GM18951 (cell line): ENCODE data around the gene RAPGEF6.
"Not testable (repeated sequence)": the region's sequence is repeated elsewhere in the genome, so short reads cannot be mapped to it uniquely, and the experiment has no call there.

Experiments
- POLR2A ChIP-seq: IDR thresholded peaks from 4 replicates; pipeline ENCODE4 v1.6.1; 2011; ENCODE audit warnings: mild to moderate bottlenecking; ENCODE audit not compliant: insufficient read length, insufficient read depth; ENCODE audit errors: extremely low read depth
- in situ Hi-C: fragments of 300-500 bp; cut with MboI; formaldehyde crosslinking; loops from one replicate; pipeline ENCODE4 v1.12.0; 2022; ENCODE audit warnings: low sequenced_read_pairs, mixed read lengths, inconsistent platforms; ENCODE audit not compliant: unreplicated experiment

Gene RAPGEF6

DNA sequence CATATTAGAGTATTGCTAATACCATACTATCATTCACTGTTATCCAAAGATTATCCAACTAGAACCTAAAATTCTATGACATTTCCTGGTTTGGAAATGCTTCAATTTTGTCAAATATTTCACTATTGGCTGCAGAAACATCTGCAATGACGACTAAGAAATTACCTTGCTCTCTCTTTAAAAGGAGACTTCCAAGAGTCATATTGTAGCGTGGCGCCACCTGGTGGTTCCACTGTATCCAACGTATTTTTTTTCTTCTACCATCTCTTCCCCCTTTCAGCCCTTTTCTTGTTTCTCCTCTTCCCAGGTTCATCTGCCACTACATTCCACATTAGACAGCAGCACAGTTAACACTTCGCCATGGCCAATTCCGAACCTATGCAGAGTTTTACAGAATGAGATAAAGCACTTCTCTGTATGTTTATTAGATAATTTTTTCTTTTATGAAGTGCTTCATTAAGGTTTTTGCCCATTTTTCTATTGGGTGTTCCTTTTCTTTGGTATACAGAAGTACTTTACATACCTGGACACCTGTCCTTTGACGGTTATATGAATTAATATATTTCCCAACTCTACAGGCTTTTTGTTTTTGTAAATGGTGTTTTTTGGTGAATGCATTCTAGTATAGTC lies 217.7 kb downstream of the RAPGEF6 start:
- in situ Hi-C loops = loop anchor here (25.0 kb wide), 1 partner anchor 555 kb away; no protein-coding TSS in a partner anchor
- no peak for TF ChIP-seq POLR2A

DNA sequence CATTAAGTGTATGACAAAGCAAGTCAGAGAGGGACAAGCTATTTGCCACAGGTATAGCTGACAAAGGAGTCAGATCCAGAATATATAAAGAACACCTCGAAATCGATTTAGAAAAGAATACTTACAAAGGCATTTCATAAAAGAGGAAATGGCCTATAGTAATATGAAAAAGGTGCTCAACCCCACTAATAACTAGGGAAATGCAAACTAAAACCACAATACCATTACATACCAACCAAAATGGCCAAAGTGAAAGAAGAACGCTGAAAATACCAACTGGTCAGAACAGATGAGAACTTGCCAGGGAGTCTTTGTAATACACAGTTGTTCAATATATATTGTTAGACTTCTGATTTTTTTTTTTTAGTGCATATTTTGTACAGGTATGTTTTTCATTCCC lies 218.3 kb downstream of the RAPGEF6 start:
- in situ Hi-C loops = loop anchor here (25.0 kb wide), 1 partner anchor 554 kb away; no protein-coding TSS in a partner anchor
- TF ChIP-seq POLR2A = no peak

GRCh38 chr5:131413605-131414559 lies 221.1 kb downstream of the RAPGEF6 start:
- in situ Hi-C loops = loop anchor here (25.0 kb wide), 1 partner anchor 552 kb away; no protein-coding TSS in a partner anchor
- no peak for TF ChIP-seq POLR2A

DNA sequence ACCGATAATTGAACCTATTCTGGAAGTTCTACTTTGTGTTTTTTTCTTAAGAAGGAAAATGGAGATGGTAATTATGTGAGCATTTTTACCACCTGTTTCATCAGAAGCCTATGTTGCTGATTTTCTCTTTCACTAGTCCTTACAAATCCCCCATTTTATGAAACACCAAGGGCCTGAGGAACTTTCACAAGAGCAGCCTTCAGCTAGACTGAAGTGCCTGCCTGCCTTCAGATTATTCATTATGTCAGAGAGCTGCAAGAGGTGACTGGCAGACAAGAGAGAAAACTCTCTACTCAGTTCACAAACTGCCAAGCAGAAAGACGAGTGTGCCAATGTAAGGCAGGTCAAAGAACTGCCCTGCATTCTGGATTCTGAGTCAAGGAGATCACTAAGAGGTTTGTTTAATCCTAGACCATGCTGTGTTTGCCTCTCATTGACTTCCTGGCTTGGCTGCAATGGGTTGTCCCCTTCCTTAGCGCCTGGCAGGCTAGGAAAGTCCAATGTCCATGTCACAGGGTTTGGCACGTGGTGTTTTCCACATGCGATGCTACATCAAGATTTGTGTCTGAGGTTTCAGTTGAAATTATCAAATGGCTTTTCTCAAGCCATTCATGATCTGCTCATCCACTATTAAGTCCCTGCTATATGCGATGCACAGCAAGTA lies 227.9 kb downstream of the RAPGEF6 start:
- TF ChIP-seq POLR2A = no peak
- in situ Hi-C loops = loop anchor here (25.0 kb wide), 1 partner anchor 545 kb away; no protein-coding TSS in a partner anchor

GRCh38 chr5:131406076-131406475 lies 229.0 kb downstream of the RAPGEF6 start:
- no peak for TF ChIP-seq POLR2A
- in situ Hi-C loops = loop anchor here (25.0 kb wide), 1 partner anchor 544 kb away; no protein-coding TSS in a partner anchor

DNA sequence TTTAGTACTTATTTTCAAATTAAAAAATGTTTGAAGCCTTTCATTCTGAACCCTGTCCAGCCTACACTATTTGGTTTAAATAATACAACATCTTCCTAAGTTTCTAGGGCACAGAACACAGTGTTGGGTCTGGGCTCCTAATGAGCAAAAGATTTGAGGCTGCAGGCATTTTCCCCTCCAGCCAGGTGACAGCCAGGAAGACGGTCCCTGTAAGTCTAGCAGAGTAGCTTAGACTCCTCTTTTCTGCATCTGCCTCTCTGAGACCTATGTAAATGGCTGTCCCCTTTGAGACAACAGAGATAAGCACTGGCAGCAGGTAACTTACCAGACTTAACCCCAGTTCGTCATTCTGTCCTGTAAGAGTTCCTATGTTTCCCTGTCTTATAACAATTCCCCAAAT lies 229.4 kb downstream of the RAPGEF6 start:
- in situ Hi-C loops = loop anchor here (25.0 kb wide), 1 partner anchor 543 kb away; no protein-coding TSS in a partner anchor
- no peak for TF ChIP-seq POLR2A

DNA sequence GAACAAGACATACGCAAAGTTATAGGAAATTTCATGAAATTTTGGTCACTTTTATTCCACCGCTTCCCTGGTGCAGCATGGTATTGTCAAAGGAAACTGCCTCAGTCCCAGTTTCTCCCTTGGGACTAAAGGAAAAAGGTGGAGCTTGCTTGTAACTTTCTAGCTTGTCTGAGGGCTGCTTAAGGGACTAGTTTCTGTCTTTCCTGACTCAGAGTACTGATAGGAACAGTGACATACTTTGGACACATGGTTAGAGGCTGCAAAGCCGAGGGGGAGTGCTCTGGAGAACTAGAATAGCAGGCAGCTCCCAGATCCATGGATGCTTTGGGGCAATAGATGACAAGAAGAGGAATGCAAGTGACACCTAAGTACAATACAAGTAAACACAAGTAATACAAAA lies 234.4 kb downstream of the RAPGEF6 start:
- in situ Hi-C loops = loop anchor here (25.0 kb wide), 1 partner anchor 538 kb away; no protein-coding TSS in a partner anchor
- no peak for TF ChIP-seq POLR2A

DNA sequence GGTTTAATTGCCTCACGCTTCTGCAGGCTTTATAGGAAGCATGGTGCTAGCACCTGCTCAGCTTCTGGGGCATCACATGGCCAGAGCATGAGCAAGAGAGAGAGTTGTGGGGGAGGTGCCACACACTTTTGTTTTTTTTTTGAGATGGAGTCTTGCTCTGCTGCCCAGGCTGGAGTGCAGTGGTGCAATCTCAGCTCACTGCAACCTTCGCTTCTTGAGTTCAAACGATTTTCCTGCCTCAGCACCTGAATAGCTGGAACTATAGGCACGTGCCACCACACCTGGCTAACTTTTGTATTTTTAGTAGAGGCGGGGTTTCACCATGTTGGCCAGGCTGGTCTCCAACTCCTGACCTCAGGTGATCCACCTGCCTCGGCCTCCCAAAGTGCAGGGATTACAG lies 236.0 kb downstream of the RAPGEF6 start:
- in situ Hi-C loops = not testable (repeated sequence)

DNA sequence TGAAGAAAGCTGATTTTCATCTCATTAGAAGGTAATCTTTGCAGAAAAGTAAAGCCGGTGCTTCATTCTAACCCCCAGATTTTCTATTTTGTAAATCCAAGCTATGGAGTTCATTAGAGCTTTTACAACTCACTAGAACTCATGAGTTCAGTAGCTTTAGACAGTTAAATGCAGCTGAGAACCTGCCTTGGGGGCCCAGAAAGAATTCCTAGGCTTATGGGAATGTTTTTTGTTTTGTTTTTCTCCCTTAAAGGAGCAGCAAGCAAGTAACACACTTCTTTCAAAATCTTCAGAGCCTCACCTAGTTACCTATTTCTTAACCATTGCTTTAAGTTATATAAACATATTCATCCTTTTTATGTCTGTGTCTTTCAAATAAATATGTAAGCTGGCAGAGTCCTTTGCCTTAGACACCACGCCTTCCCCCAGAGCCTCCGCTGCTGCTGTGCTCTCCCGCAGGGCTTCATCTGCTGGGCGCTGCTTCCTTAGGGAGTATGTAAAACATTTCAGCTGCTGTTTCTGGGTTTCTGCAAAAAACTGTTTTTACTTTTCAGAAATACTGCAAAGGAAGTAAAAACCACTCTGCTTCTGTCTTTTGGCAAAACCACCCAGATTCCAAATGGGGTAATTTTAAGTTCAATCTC lies 238.3 kb downstream of the RAPGEF6 start:
- in situ Hi-C loops = no loop called here
- TF ChIP-seq POLR2A = no peak

DNA sequence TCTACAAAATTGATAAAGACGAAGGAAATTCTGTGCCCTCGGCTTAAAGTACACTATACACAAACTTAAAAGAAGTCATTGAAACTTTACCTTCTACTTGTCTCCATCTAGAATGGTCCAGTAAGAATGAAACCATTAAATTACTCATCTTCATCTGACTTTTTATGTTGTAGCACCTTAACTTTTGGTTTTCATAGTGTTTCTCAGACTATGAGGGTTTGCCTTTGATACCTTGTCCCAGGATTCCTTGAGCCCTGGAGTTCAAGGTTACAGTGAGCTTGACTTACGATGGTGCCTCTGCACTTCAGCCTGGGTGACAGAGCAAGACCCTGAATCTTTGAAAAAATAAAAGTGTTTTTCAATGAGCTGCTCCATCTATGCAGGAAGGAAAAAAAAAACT lies 239.0 kb downstream of the RAPGEF6 start:
- TF ChIP-seq POLR2A = no peak
- in situ Hi-C loops = no loop called here

- in situ Hi-C loops = no loop called here
- no peak for TF ChIP-seq POLR2A
These were observed 240.9 kb downstream of the RAPGEF6 start for GRCh38 chr5:131394128-131394527.

DNA sequence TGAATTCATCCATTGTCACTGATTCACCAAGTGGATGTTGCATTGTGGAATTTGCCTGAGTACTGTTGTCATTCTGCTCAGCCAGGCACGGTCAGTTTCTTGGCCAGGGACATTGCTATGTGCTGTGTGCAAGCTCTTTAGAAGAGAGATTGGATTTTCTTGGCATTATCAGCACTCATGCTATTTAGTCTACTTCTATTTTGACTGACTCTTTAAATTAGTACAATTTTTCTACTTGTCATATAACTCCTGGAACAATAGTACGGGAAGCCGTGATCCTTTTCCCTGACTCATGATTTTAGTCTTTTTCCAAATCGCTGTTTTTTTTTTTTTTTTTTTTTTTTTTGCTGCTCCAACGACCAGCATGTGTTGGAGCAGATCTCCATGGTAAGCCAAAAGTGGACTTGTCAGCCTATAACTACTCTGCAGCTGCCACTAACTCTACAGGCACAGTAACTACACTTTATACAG lies 241.5 kb downstream of the RAPGEF6 start:
- in situ Hi-C loops = no loop called here
- no peak for TF ChIP-seq POLR2A

- TF ChIP-seq POLR2A = no peak
- in situ Hi-C loops = no loop called here
These were observed 242.4 kb downstream of the RAPGEF6 start for GRCh38 chr5:131392466-131393095.
